HG02571 (cell line): ENCODE measurements around the gene STXBP6.
"Not testable (repeated sequence)": the region's sequence is repeated elsewhere in the genome, so short reads cannot be mapped to it uniquely, and the experiment has no call there.

Experiments used
- ATAC-seq: cut with Tn5 transposase; IDR thresholded peaks from one replicate; pipeline ENCODE4 v1.9.1; 2021; ENCODE audit warnings: mild to moderate bottlenecking, moderate library complexity; ENCODE audit not compliant: unreplicated experiment

The STXBP6 gene

DNA sequence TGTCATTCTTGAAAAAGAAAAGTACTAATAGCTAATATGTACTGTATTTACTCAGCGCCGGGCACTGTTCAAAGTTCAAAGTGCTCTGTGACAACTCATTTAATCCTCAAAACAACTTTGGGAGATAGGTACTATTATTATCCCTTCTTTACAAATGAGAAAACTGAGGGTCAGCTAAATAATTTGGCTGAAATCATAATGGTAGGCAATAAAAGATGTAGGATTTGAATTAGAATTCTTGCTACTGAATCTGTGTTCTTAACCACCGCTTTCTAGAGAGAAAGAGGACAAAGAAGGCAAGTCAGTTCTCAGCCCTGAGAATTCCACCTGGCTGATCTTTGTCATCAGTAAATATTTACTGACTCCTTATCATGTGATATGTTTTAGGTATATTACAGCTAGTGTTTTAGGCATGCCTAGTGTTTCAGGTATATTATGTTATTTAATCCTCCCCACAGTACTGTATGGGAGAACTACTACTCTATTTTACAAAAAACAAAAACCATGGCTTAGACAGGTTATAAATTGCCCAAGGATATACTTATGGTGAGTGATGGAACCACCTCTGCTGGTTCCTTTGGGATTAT, 210.2 kb downstream of the STXBP6 start:
- no peak for ATAC-seq

DNA sequence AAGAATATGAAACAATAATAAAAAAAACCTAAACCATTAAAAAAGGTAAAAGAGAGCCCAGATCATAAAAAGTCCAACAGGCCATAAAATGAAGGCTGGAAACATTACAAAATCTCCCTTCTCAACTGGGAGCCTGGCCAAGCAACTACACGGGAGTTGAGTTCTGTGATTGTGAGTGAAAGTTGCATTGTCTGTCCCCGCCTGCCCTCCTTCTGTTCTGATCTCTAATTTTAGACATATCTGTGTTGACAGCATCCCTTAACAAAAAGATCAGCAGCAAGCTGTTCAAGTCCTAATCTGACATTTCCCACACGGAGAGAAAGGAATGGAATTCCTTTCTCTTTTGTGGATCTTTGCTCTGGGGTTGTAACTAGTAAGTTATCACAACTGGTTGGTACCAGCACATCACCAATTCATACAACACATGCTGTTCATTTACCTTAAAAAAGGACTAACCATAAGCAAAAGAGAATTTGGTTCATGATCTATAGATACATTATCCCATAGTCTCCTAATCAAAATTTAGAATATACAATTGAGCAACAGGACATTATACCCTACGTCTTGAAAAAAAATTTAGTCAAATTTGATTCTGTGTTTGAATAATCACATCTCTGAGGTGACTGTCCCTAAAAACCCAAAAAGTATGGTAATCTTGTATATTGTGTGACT, 210.9 kb downstream of the STXBP6 start:
- no peak for ATAC-seq

- ATAC-seq = no peak
These were observed 212.5 kb downstream of the STXBP6 start for GRCh38 chr14:24837280-24838046.

DNA sequence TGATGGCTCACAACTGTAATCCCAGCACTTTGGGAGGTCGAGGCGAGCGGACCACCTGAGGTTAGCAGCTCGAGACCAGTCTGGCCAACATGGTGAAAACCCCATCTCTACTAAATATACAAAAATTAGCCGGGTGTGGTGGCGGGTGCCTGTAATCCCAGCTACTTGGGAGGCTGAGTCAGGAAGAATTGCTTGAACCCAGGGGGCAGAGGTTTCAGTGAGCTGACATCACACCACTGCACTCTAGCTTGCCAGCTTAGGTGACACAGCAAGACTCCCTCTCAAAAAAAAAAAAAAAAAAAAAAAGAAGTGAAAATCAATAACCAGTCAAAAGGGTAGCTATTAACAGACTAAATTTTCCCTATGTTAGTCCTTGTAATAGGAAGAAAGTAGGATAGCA, 213.6 kb downstream of the STXBP6 start:
- not testable (repeated sequence) for ATAC-seq

- no peak for ATAC-seq
These were observed 215.0 kb downstream of the STXBP6 start for GRCh38 chr14:24834956-24835355.

DNA sequence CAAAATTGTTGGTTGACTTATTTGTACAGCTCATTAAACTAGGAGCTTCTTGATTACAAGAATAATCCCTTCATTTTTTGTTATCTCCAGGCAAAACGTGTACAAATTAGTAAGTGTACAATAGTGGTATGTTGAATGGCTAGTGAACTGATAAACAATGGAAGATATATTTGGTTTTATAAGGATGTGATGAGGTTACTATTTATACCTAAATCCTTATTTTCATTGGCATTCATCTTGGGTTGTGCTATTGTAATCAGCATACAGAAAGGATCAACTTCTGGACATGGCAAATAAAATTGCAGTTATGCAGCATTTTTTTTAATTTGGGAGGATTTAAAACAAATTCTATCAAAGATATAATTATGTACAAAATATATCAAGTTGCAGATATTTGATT, 216.6 kb downstream of the STXBP6 start:
- ATAC-seq = no peak

GRCh38 chr14:24831677-24832076, 218.3 kb downstream of the STXBP6 start:
- no peak for ATAC-seq

GRCh38 chr14:24829862-24830261, 220.1 kb downstream of the STXBP6 start:
- ATAC-seq = no peak

DNA sequence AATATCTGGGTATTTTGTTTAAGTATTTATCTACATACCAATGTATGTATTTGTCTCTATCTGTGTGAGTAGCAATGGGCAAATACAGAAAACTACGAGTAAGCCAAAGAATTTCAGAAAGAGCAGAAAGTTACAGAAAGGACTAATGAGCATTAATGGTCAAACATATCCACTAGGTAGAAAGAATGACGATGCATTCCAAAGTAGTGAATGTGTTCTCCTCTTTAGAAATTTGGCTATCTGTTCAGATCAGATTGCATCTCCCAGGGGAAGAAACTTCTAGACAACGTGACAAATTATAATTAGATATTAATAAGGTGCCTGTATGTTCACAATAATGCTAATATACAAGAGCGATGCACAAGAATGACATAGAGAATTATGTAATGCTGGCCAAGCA, 221.5 kb downstream of the STXBP6 start:
- ATAC-seq = no peak

GRCh38 chr14:24826390-24826789, 223.6 kb downstream of the STXBP6 start:
- no peak for ATAC-seq

DNA sequence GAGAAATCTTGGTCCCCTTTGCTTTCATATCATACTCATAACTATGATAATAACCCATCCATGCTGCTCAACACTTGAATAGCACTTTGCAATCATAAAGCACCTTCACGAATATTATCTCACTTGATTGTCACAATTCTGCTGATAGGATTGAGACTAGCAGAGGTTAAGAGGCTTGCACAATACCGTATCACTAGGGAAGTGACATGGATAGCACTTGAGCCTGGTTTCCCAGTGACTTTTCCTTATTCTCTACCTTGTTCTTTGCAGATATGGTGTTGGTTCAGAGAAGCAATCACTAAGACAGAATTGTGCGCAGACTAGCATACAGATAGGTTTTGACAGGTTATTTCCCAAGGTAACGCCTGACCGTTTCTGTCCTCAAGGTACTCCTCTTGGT, 229.3 kb downstream of the STXBP6 start:
- ATAC-seq = no peak

- ATAC-seq = no peak
These were observed 231.1 kb downstream of the STXBP6 start for GRCh38 chr14:24818823-24819341.

GRCh38 chr14:24818058-24818822, 231.7 kb downstream of the STXBP6 start:
- no peak for ATAC-seq

DNA sequence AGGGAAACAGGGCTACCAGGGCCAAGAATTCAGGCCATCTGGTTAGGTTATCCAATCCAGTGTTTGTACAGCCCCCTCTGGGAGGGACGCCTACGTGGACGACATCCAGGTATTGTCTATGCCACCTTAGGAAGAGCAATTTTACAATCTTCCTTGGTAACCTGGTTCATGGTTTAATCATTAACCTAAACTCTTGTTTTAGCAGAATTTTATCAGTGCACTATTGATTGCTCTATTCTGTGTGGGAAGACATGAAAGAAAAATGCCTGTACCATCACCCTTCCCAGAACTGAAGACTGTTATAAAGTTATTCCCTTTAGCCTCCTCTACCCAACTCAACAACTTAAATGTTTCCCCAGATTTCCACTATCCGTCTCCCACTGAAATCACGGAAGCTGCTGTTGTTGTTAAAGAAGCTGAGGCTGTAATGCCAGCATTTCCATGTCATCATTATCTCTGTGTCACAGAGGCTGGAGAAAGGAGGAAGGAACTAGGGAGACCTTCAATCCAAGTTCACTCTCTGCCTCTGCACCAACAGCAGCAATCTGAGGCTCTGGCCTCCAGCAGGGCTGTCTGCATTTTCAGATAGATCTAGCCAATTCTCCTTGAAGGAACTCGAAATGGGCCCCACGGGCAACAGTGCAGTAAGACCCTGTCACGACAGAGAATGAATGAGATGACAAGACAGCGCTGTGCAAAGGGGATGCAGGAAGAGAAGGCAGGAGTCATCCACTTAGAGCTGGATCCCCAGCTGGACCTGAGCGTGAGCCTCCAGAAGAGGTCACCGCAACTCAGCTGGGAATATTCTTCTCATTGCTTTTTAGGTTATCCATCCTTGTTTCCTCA, 232.5 kb downstream of the STXBP6 start:
- ATAC-seq = no peak

DNA sequence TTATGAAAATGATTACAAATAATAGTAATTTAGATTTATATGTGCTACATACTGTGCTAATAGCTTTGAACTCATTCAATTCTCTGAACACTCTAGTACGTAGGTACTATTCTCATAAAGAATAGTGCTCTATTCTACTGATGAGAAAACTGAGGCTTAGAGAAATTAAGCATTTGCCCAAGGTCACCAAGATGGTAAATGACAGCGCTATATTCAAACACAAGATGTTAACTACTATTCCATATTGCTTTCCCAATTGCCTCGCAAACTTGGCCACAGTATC, 233.1 kb downstream of the STXBP6 start:
- no peak for ATAC-seq

GRCh38 chr14:24816011-24816928, 233.7 kb downstream of the STXBP6 start:
- no peak for ATAC-seq

- no peak for ATAC-seq
These were observed 234.4 kb downstream of the STXBP6 start for GRCh38 chr14:24815543-24815942.

DNA sequence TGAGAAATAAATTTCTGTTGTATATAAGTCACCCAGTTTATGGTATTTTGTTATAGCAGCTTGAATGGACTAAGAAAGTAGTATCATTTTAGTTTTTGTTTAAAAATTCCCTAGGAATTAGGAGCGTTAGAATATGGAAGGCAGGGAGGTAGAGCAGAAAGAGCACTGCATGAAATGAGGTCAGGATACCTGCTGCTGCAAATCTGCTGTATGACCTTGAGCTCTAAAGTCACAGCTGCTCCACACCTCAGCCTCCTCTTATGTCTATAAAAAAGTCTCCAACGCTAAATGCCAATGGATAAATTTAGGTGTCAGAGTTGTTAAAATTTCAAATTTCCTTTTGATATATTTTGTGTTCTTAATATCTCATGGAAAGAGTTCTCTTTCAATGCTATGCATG, 235.0 kb downstream of the STXBP6 start:
- ATAC-seq = no peak

DNA sequence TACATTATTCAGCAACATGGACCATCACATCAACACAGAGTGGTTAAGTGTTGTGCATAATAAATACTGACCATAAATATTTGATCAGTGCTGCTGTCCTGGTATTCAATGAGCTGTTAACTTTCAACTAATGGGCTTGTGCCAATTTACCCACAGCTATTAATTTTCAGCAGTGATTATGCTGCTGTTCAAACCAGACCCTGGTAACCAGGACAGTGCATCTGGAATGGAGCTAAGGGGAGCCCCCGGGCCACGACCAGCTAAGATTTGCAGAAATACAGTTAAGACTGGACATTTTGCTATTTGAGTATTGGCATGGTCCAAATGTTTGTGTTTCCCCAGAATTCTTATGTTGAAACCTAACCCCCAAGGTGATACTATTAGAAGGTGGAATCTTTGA, 235.6 kb downstream of the STXBP6 start:
- ATAC-seq = no peak
